Upper lobe of left lung (tissue), 6 donors: ENCODE data around the gene RELL1. TPM values are rescaled to one million over a fixed set of nuclear protein-coding genes. Genes with fewer than 3 reads are reported as not detected.

Source experiments
- ATAC-seq, 2 donors: fragments of 200-7000 bp; cut with Tn5 transposase; one replicate each; pipeline ENCODE4 v1.9.1; 2022; ENCODE audit warnings: mild to moderate bottlenecking in 2 of 2, moderate library complexity in 2 of 2; ENCODE audit not compliant: low FRiP score in 2 of 2
- DNase-seq, 2 donors: peaks; one replicate each; pipeline ENCODE4 v3.0.0-alpha.2; 2019 to 2020
- H3K27ac ChIP-seq, 4 donors: fragments of 200-600 bp; sonication (generic); one replicate each; pipeline ENCODE4 v1.5.1; 2016 to 2019
- H3K27me3 ChIP-seq, 4 donors: fragments of 200-600 bp; sonication (generic); one replicate each; pipeline ENCODE4 v1.5.1; 2017 to 2019
- H3K36me3 ChIP-seq, 4 donors: fragments of 200-600 bp; sonication (generic); one replicate each; pipeline ENCODE4 v1.5.1; 2016 to 2019
- H3K4me1 ChIP-seq, 4 donors: fragments of 200-600 bp; sonication (generic); one replicate each; pipeline ENCODE4 v1.5.1; 2018 to 2019
- H3K4me3 ChIP-seq, 4 donors: fragments of 200-600 bp; sonication (generic); one replicate each; pipeline ENCODE4 v1.5.1; 2017 to 2019; ENCODE audit warnings: mild to moderate bottlenecking in 2 of 4, moderate library complexity in 1 of 4
- H3K9me3 ChIP-seq, 4 donors: fragments of 200-600 bp; sonication (generic); one replicate each; pipeline ENCODE4 v1.5.1; 2018 to 2019
- CTCF ChIP-seq, 6 experiments: fragments of 450-650 bp in 4 of 6; fragments of 200-600 bp in 2 of 6; sonication (generic) in 2 of 6; IDR thresholded peaks; one replicate each; pipeline ENCODE4 v1.5.1; 2016 to 2019; ENCODE audit warnings: antibody characterized with exemption in 6 of 6
- EP300 ChIP-seq, 4 donors: sonication (generic); formaldehyde crosslinking; IDR thresholded peaks; one replicate each; pipeline ENCODE4 v1.5.1; 2017; ENCODE audit warnings: antibody characterized with exemption in 4 of 4, control low read depth in 2 of 4
- POLR2A ChIP-seq, 4 donors: fragments of 450-650 bp; IDR thresholded peaks; one replicate each; pipeline ENCODE4 v1.5.1; 2016 to 2017; ENCODE audit warnings: antibody characterized with exemption in 4 of 4, mild to moderate bottlenecking in 2 of 4
- POLR2AphosphoS5 ChIP-seq, 2 donors: sonication (generic); formaldehyde crosslinking; IDR thresholded peaks; one replicate each; pipeline ENCODE4 v1.5.1; 2017; ENCODE audit warnings: antibody characterized with exemption in 2 of 2
- WGBS, 2 donors: methylation state at CpG; one replicate each; pipeline ENCODE4 v1.1.5; 2017 to 2018; 5-methylcytosine and 5-hydroxymethylcytosine counted together
- total RNA-seq, 6 donors: library from RNA; depleted of rRNA in 4 of 6; stranded (reverse); fragments of >200 nt in 4 of 6; gene quantifications; one replicate each; pipeline versions ENCODE4 v1.1.0 to v1.2.1, GENCODE V29; 2016 to 2021
- donor health status: DM: no; HTN: no; CAD: no; lungs with moderate emphysema.
- donor health status: DM: no; HTN: yes; CAD: no; lungs with severe emphysema.

The RELL1 gene
- total RNA-seq, 6 donors from 2014 or later: 21.2 to 58.8 (median 40.7) TPM

DNA sequence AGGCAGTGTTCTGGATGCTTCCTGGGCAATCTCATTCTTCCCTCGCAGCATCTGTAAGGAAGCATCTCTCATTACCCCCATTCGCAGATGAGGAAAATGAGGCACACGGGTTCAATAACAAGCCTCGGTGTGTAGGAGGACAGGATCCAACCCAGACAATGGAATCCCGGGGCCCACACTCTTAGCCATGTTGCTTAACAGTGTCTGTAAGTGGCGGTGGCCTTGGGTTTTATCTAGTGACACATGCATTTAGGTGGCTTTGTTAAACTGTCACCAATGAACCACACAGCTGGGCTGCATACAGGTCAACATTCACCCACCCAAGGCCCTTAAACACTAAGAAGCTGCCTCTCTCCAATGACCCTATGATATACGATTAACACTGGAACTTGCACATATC lies 22.6 kb downstream of the RELL1 start:
- Histone ChIP-seq H3K27me3 (no peaks in the 10 kb centered on the region), H3K4me1 (peaks cover 46 to 59% (median 50%) of the 10 kb centered on the region in 4 donors), H3K4me3 (no peak overlapping the region), H3K9me3 (no peaks in the 10 kb centered on the region), H3K36me3 (no peaks in the 10 kb centered on the region), H3K27ac (peak overlapping the region in 1 of 4 donors; percentile 58)
- no peak for TF ChIP-seq CTCF (IDR thresholded peaks at IDR 0.05)
- no peak for TF ChIP-seq POLR2A (IDR thresholded peaks at IDR 0.05)
- no peak for TF ChIP-seq EP300 (IDR thresholded peaks at IDR 0.05)
- TF ChIP-seq POLR2AphosphoS5 (IDR thresholded peaks at IDR 0.05): no peak
- no peak for DNase-seq
- 78 to 83% methylated on average over 6 to 7 of the region's 7 CpGs for WGBS, 2 donors
- no peak for ATAC-seq

DNA sequence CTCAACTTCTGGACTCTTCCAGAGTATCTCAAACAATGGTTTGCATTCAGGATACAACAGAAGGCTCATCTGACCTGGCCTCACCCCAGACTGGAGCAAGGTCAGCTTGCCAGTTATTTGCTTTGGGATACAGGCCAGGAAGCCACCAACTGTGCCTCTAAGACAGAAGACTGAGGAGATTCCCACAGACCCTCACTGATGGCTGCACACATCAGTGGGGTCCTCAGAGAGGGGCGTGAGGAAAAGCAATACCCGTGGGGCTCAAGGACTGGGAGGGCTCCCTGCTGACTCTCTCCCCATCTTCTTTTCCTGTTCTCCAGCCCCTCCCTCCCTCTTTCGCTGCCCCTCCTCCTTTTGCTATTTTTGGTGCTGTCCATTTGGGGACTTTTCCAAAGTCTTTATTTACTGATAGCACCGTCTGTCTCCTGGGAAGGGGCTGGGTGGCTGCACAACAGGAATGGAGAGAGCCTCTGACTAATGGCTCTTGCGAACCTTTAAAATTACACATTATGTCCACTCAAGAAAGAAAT lies 23.2 kb downstream of the RELL1 start:
- H3K4me1 ChIP-seq: peaks cover 46 to 57% (median 50%) of the 10 kb centered on the region in 4 donors
- H3K27me3 ChIP-seq: no peaks in the 10 kb centered on the region
- ATAC-seq (no peak), DNase-seq (no peak)
- no peaks in the 10 kb centered on the region for H3K9me3 ChIP-seq
- H3K27ac ChIP-seq: peak overlapping the region in 3 of 4 donors; percentile 43 to 58 (median 50)
- no peaks in the 10 kb centered on the region for H3K36me3 ChIP-seq
- no peak for TF ChIP-seq CTCF (IDR thresholded peaks at IDR 0.05)
- no peak for TF ChIP-seq EP300 (IDR thresholded peaks at IDR 0.05)
- TF ChIP-seq POLR2AphosphoS5 (IDR thresholded peaks at IDR 0.05): no peak
- no peak for TF ChIP-seq POLR2A (IDR thresholded peaks at IDR 0.05)
- H3K4me3 ChIP-seq: no peak overlapping the region
- 47 to 50% methylated on average over 5 of the region's 5 CpGs for WGBS, 2 donors

DNA sequence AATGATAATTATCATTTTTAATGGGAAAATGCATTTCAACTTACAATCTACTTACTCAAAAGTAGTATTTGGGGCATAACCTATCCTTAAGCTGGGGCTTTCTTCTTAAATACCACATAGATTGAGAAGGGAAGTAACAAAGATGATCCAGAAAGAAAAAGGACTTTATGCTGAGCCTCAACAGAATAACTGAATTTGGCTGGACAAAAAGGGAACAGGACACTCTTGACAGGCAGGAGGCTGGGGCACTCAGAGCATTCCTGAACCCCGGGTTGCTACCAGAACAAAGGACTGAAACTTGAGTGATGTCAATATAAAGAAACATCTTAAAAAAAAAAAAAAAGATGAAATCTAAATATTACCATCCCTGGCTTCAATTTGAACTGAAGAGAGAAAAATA lies 23.9 kb downstream of the RELL1 start:
- Histone ChIP-seq H3K4me1 (peaks cover 46 to 50% (median 46%) of the 10 kb centered on the region in 4 donors), H3K9me3 (peaks cover 0 to under 1% (median 0%) of the 10 kb centered on the region in 4 donors), H3K27me3 (no peaks in the 10 kb centered on the region), H3K36me3 (no peaks in the 10 kb centered on the region), H3K27ac (peak overlapping the region in 2 of 4 donors; percentile 43 to 50), H3K4me3 (no peak overlapping the region)
- DNase-seq (no peak), ATAC-seq (no peak)
- WGBS, 2 donors: 7 to 11% methylated on average over 1 of the region's 1 CpG
- TF ChIP-seq CTCF (IDR thresholded peaks at IDR 0.05) (no peak), EP300 (IDR thresholded peaks at IDR 0.05) (no peak), POLR2AphosphoS5 (IDR thresholded peaks at IDR 0.05) (no peak), POLR2A (IDR thresholded peaks at IDR 0.05) (no peak)

- Histone ChIP-seq H3K4me1 (peaks cover 41 to 45% (median 42%) of the 10 kb centered on the region in 4 donors), H3K36me3 (no peaks in the 10 kb centered on the region), H3K27me3 (no peaks in the 10 kb centered on the region), H3K9me3 (peaks cover 0 to 6% (median under 1%) of the 10 kb centered on the region in 4 donors), H3K27ac (no peak overlapping the region), H3K4me3 (no peak overlapping the region)
- ATAC-seq: peak in 1 of 2 donors; percentile 62
- no peak for DNase-seq
- TF ChIP-seq POLR2AphosphoS5 (IDR thresholded peaks at IDR 0.05): no peak
- TF ChIP-seq POLR2A (IDR thresholded peaks at IDR 0.05): no peak
- TF ChIP-seq CTCF (IDR thresholded peaks at IDR 0.05): no peak
- TF ChIP-seq EP300 (IDR thresholded peaks at IDR 0.05): no peak
- WGBS, 2 donors: 66 to 73% methylated on average over 3 of the region's 3 CpGs
These were observed 24.4 kb downstream of the RELL1 start for GRCh38 chr4:37661772-37662171.

GRCh38 chr4:37659696-37660095 lies 26.5 kb downstream of the RELL1 start:
- 66 to 79% methylated on average over 3 of the region's 3 CpGs for WGBS, 2 donors
- no peaks in the 10 kb centered on the region for H3K27me3 ChIP-seq

More at GRCh38 chr4:37659696-37660095, 26.5 kb downstream of the RELL1 start:
- DNase-seq: no peak
- H3K4me3 ChIP-seq: no peak overlapping the region
- peaks cover 0 to 10% (median 7%) of the 10 kb centered on the region in 4 donors for H3K9me3 ChIP-seq
- ATAC-seq: no peak
- H3K4me1 ChIP-seq: peaks cover 20 to 25% (median 22%) of the 10 kb centered on the region in 4 donors
- H3K27ac ChIP-seq: no peak overlapping the region
- TF ChIP-seq EP300 (IDR thresholded peaks at IDR 0.05) (no peak), CTCF (IDR thresholded peaks at IDR 0.05) (no peak), POLR2A (IDR thresholded peaks at IDR 0.05) (no peak), POLR2AphosphoS5 (IDR thresholded peaks at IDR 0.05) (no peak)
- H3K36me3 ChIP-seq: no peaks in the 10 kb centered on the region
